NCI-H446 (cell line): ENCODE results near the gene COL19A1.
"Not testable (repeated sequence)": the region's sequence is repeated elsewhere in the genome, so short reads cannot be mapped to it uniquely, and the experiment has no call there.

Experiments used
- DNase-seq, 2 experiments: peaks; one replicate each; lab custom pipeline; 2025; lab: John Stamatoyannopoulos, UW

Gene COL19A1

DNA sequence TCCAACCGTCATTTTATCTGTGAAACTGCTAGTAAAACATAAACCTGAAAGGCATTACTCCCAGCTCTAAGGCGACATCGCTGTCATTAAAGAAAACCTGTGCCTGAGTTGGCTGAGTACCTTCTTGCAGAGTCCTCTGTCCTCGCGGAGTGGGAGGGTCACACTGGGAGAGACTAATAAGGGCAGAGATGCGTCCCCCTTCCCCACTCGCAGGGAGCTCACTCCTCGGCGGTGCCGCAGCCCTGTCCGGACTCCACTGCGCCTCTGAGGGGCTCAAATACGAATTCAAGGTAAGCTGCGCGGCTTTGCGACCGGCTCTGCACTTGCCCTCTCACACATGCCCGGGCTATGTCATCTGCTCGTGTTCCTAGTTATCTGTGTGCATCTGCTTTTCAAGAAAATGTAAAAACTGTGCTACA lies at the start of gene COL19A1:
Gene COL19A1 (plus strand): TSS at position 206 of the 419 bp plus-strand sequence. CDS start 13,012 bp downstream, outside the sequence.
- peak; percentile 39 to 41 for DNase-seq

- DNase-seq: no peak
These were observed 49.8 kb upstream of the COL19A1 start for GRCh38 chr6:69816569-69816968.

- DNase-seq: no peak
These were observed 49.0 kb upstream of the COL19A1 start for GRCh38 chr6:69817358-69817757.

DNA sequence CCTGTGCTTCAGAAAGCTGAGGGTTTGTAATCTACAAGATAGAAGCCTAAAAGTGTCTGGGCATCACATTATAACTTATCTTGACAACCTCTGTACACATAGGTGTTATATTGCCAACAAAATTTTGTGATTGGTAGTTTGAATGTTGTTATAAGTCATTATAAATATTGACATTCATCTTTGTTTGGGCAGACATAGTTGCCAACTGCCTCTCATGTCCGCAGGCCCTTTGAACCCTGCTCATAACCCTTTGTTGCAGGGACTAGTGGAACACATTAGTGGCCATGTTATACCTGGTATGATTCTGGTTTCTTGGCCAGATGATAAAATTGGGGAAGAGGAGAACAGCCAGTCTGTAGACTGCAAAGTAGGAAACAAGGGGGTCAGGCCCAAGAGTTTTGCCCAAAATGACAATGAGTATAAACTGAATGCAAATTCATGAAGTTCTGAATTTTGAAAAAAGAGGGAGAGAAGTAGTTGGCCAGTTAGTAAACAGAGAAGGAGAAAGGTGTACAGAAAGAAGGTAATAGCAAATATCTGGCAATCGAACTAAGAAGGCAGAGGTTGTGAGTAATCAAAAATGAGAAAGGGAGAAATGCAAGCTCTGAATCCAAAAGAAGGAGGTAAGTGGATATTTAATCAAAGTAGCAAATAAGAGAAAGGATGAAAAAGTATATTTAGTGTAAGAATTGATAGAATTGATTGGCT lies 48.0 kb upstream of the COL19A1 start:
- no peak for DNase-seq

GRCh38 chr6:69819138-69819537 lies 47.2 kb upstream of the COL19A1 start:
- DNase-seq: no peak

GRCh38 chr6:69820018-69820417 lies 46.3 kb upstream of the COL19A1 start:
- DNase-seq: no peak

DNA sequence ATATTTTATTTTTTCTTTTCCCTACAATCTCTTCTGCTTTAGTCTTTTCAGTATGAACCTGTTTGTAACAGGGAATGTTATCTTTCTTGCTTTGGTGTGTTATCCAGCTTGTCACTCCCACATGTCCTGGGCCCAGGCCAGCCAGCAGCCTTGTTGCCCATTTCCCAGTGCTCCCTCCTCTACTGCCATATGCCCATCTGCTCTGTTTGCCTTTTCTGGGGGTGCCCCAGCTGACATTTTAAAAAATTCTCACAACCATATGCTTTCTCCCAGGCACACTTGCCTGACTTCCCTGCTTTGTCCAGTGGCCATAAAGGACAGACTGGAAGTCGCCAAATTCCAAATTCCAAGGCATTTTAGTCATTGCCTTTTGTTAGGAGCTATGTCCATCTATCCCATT lies 45.9 kb upstream of the COL19A1 start:
- DNase-seq: no peak

- not testable (repeated sequence) for DNase-seq
These were observed 42.0 kb upstream of the COL19A1 start for GRCh38 chr6:69824355-69824754.

DNA sequence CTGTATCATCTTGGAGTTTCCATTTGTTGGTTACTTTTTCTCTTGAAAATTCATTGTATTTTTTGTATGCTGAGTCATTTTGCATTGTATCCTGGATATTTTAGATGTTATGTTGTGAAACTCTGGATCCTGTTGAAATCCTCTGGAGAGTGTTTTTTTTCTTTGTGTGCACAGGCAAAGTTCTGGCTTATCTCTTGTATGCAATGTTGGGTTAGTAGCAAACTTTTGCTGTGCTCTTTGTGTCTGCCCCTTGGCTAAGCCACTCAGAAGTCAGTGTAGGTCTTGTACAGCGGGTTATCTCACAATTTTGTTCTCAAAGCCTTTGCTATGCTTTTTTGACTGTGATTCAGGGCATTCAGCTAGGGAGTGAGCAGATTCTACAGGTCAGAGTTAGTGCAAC lies 40.5 kb upstream of the COL19A1 start:
- DNase-seq: no peak

DNA sequence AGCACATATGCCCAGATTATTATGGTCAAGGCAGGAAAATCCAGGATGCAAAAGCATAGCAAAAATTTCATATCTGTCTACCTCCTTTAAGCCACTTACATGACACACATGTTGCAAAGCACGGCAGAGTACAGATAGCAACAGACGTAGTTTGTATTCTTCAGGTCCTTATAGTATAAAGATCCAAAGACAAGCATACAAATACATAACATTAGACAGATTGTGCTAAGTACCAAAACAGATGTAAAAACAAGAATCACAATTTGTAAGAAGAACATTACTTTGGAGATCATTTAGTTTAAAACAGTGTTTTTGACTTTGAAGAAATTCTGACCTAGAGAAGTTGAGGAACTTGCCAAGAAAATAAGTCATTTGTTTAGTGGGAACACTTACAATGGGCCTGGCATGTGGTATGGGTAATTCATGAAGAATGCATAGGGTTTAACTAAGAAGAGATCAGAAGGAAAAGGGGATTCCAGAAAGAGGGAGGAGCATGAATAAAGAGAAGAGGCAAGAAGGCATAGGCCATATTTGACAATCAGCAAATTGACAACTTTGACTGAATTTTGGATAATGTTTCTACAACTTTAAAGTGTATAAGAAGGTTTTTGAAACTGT lies 39.0 kb upstream of the COL19A1 start:
- no peak for DNase-seq

DNA sequence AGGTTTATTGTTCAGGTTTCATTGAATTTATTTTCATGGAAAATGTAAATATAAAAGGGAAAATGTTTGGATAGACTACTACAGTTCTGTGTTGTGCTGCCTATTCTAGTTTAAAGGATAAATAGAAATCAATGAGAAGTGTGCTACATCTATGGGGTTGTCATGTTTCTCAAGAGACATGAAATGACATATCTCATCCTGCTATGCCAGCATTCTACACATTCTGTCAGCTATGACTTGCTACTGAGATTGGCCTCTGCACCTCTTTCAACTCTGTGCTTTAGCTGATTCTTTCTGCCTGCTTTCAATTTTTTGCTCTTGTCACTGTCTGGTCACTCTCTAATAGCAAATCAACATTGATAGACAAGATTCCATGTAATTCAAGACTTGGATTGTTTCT lies 33.8 kb upstream of the COL19A1 start:
- no peak for DNase-seq

- peak; percentile 17 to 78 for DNase-seq
These were observed 30.8 kb upstream of the COL19A1 start for GRCh38 chr6:69835414-69836179.

DNA sequence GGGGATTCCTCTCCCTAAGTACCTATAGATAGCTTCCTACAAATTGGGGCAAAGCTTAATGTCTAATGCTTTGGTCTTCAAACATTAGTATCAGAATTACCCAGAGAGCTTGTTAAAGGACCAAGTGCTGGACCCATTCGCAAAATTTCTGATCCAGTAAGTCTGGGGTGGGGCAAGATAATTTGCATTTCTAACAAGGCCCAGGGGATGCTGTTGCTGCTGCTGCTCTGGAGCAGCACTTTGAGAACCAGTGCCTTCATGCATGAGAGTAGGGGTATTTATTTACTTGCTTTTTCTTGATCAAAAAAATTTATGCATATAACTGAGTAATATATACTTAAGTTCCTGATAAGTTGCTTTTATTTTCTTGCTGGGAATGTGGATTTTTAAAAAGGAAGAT lies 24.5 kb upstream of the COL19A1 start:
- no peak for DNase-seq

- DNase-seq: no peak
These were observed 23.2 kb upstream of the COL19A1 start for GRCh38 chr6:69843189-69843588.

DNA sequence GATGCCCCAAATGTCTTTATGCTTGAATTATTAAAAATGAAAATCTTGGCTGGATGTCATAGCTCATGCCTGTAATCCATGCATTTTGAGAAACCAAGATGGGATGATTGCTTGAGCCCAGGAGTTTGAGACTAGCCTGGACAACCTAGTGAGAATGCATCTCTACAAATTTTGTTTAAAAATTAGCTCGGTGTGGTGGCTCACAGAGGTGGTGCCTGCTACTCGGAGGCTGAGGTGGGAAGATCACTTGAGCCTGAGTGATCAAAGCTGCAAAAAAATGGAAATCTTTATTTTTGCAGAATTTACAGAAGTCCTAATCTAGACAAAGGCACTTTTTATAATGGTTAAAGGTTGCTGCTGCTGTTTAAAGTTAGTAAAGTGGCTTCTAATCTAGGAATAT lies 20.0 kb upstream of the COL19A1 start:
- DNase-seq: no peak

DNA sequence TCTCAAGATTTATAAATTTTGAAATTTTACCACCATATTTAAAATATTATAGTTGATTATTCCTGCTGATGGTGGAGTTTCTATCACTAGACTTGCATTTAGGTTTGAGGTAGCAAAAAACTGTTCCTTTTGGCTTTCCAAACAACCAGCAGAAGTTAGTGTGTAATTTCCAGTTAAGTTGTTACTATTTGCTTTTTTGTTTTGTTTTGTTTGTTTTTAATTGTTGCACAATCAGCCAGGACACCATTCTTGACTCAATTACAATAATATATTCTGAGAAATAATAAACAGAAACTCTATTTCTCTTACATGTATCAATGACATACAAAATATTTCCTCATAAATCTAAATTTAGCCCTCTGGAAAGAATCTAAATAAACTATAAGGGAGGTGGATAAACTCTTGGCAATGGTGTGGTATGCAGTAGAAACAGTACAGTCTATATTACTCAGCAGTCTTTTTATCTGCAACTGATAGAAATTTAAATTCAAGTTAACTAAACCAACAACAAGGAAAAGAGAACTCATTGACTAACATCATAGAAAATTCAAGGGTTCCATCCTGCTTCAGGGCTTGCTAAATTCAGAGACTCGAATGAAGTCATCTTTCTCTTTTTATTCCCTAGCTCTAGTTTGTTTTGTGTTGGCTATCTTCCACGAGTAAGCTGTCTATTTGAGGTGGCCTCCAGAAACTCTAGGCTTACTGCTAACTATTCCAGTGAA lies 19.4 kb upstream of the COL19A1 start:
- DNase-seq: peak in 1 of 2 experiments; percentile 28

GRCh38 chr6:69847492-69847788 lies 18.9 kb upstream of the COL19A1 start:
- no peak for DNase-seq

GRCh38 chr6:69848552-69848951 lies 17.8 kb upstream of the COL19A1 start:
- DNase-seq: no peak

DNA sequence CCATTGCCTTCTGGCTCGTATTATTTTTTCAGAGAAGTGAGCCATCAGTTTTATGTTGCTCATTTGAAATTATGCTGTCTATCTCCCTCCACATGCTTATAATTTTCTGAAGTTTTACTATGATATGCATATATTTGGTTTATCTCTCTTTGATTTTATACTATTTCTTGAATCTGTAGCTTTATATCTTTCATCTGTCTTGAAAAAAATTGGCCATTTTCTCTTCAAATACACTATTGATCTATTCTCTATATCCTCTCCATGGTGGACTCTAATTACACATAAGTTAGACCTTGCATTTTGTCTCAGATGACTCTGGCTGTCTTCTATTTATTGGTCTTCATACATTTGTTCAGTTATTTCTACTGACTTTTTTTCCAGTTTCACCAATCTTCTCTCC lies 13.7 kb upstream of the COL19A1 start:
- DNase-seq: no peak

DNA sequence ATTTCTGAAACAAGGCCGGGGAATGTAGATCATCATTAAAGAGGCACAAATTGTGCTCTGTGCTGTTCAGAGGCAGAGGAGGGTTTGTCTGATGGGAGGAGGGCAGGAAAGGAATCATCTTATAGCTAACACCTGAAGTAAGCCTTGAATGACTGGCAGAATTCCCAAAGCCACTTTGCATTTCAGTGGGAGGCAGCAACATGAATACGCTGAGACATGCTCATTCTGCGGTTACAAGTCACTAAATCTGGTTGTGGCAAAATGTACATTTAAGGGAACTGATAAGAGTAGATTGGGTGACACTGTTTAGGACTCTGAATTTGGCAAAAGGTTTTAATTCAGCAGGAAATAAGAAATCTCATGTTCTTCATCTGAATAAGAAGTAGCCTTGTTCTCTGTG lies 4.4 kb upstream of the COL19A1 start:
- peak; percentile 16 to 20 for DNase-seq

DNA sequence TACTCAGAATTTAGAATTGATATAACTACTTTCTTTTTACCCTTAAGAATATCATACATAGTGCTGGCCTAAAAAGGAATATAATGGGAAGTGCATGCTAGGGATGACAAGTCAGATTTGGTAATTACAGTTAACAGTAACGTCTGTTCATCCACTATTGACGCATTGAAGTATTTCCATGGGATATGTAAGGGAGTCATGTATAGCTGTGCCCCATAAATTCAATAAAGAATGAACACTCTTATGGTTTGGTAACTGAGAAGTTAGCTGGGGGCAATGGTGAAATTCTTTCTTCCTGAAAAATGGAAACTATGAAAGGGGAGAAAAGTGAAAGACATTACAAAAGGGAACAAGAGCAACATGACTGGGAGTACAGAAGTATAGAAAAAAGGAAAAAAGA lies 2.6 kb upstream of the COL19A1 start:
- peak in 1 of 2 experiments; percentile 12 for DNase-seq

DNA sequence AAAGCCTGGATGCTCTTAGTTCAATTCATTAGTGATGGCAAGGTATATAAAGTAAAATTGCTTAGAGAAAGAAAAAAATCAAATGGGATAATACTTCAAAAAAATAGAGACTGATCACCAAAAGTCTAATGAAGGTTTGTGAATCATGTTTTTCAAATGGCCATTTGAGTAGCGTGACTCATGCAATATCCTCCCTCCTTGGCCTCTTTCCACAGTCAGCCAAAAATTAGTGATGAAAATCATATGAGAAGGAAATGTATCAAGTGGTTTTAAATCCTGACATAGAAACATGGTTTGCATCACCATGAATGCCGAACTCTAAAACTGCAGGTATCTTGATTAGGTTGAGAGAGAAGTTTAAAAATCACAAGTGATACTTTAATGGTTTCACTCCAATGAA lies 1.2 kb upstream of the COL19A1 start:
- peak; percentile 61 to 76 for DNase-seq
